ENCODE data around the gene CEP76. TPM values are rescaled to one million over a fixed set of nuclear protein-coding genes. Genes with fewer than 3 reads are reported as not detected.

CEP76 gene
- polyA plus RNA-seq, 1 of the 3 experiments (the other 2 are of a cell fraction): 6.4 TPM

DNA sequence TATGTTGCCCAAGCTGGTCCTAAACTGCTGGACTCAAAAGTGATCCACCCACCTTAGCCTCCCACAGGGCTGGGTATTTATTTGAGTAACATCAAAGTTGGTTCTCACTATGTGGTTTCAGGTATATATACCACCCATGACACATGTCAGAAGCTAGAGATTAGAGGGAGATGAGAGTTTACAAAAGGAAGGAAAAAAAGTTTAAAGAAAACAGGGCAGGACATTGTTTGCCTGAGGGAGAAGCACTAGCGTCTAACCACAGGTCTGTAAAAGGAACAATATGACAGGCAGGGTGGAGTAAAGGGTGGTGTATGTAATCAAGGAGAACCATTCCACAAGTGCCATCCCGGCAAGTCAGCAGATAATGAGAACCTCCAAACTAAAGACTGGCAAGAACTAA lies 8.5 kb downstream of the CEP76 start:
- no peak overlapping the region for H3K4me2 ChIP-seq
- TF ChIP-seq SIN3A (IDR thresholded peaks at IDR 0.05; ENCODE audit: borderline replicate concordance, low read depth, low read length) (no peak), TAF1 (IDR thresholded peaks at IDR 0.05; ENCODE audit: borderline replicate concordance, low read depth, low read length) (no peak), YY1 (IDR thresholded peaks at IDR 0.05; ENCODE audit: low read depth) (no peak), FOXJ3 (CRISPR knock-in tag; IDR thresholded peaks at IDR 0.05) (no peak), FOSL2 (IDR thresholded peaks at IDR 0.05; ENCODE audit: borderline replicate concordance, low read depth) (no peak), EP300 (IDR thresholded peaks at IDR 0.05; ENCODE audit: borderline replicate concordance in 1 of 2, low read depth in 1 of 2, low read length in 1 of 2) (no peak), REST (IDR thresholded peaks at IDR 0.05; ENCODE audit: low read depth, low read length) (no peak), TCF12 (IDR thresholded peaks at IDR 0.05) (no peak), RXRA (IDR thresholded peaks at IDR 0.05; ENCODE audit: borderline replicate concordance, low read depth) (no peak), TEAD4 (IDR thresholded peaks at IDR 0.05; ENCODE audit: borderline replicate concordance, insufficient read depth) (no peak)
- TF ChIP-seq, protein P1, sequence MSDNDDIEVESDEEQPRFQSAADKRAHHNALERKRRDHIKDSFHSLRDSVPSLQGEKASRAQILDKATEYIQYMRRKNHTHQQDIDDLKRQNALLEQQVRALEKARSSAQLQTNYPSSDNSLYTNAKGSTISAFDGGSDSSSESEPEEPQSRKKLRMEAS (IDR thresholded peaks at IDR 0.05; ENCODE audit: low read depth): no peak
- no peak for DNase-seq
- H3K9me2 ChIP-seq: no peaks in the 10 kb centered on the region
- H3F3A ChIP-seq (replicated peaks; ENCODE audit: insufficient read depth): peaks cover 3% of the 10 kb centered on the region
- 72% methylated on average over 2 of the region's 2 CpGs for WGBS (ENCODE audit: low lambda C conversion rate)
- H3K9ac ChIP-seq: no peak overlapping the region
- ChIA-PET POLR2A (no interaction called here), CTCF (interaction anchor here (0.7 to 1.7 kb wide), 3 partner anchors 8 to 241 kb away, joined by 3 read pairs; partner anchors contain the start of gene CEP76)
- H2AFZ ChIP-seq (ENCODE audit: low read depth): no peak overlapping the region
- no peak overlapping the region for H3K4me3 ChIP-seq (ENCODE audit: low read depth in 2 of 2, low read length in 1 of 2)
- H3K4me1 ChIP-seq (ENCODE audit: control insufficient read depth in 1 of 2, insufficient read depth in 2 of 2, low read depth in 1 of 2, low read length in 1 of 2): no peaks in the 10 kb centered on the region
- no peaks in the 10 kb centered on the region for H3K79me2 ChIP-seq (ENCODE audit: insufficient read depth)
- H3K9me3 ChIP-seq: no peaks in the 10 kb centered on the region
- no peaks in the 10 kb centered on the region for H4K20me1 ChIP-seq (ENCODE audit: insufficient read depth)
- H3K27me3 ChIP-seq (ENCODE audit: insufficient read depth): no peaks in the 10 kb centered on the region
- H3K27ac ChIP-seq (ENCODE audit: low read depth in 2 of 2, low read length in 1 of 2): no peak overlapping the region
- peaks cover 22 to 40% of the 10 kb centered on the region in 2 experiments for H3K36me3 ChIP-seq (replicated peaks in 1 of 2; ENCODE audit: control insufficient read depth in 1 of 2, insufficient read depth in 2 of 2, low read length in 1 of 2)

- no peak overlapping the region for H3K9ac ChIP-seq
- H4K20me1 ChIP-seq (ENCODE audit: insufficient read depth): no peaks in the 10 kb centered on the region
- H3K79me2 ChIP-seq (ENCODE audit: insufficient read depth): no peaks in the 10 kb centered on the region
- no peaks in the 10 kb centered on the region for H3K4me1 ChIP-seq (ENCODE audit: control insufficient read depth in 1 of 2, insufficient read depth in 2 of 2, low read depth in 1 of 2, low read length in 1 of 2)
- H3K9me3 ChIP-seq: no peaks in the 10 kb centered on the region
- H3F3A ChIP-seq (replicated peaks; ENCODE audit: insufficient read depth): no peaks in the 10 kb centered on the region
- H3K27me3 ChIP-seq (ENCODE audit: insufficient read depth): no peaks in the 10 kb centered on the region
- H2AFZ ChIP-seq (ENCODE audit: low read depth): no peak overlapping the region
- TF ChIP-seq, protein P2, sequence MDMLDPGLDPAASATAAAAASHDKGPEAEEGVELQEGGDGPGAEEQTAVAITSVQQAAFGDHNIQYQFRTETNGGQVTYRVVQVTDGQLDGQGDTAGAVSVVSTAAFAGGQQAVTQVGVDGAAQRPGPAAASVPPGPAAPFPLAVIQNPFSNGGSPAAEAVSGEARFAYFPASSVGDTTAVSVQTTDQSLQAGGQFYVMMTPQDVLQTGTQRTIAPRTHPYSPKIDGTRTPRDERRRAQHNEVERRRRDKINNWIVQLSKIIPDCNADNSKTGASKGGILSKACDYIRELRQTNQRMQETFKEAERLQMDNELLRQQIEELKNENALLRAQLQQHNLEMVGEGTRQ (IDR thresholded peaks at IDR 0.05; ENCODE audit: borderline replicate concordance, low read depth, low read length): no peak
- no peak for TF ChIP-seq POLR2AphosphoS5 (IDR thresholded peaks at IDR 0.05; ENCODE audit: low read depth, low read length)
- 93% methylated on average over 9 of the region's 9 CpGs for WGBS (ENCODE audit: low lambda C conversion rate)
- H3K4me2 ChIP-seq: no peak overlapping the region
- H3K9me2 ChIP-seq: no peaks in the 10 kb centered on the region
- CTCF ChIA-PET: interaction anchor here (1.3 to 1.8 kb wide), 3 partner anchors 10 to 300 kb away, joined by 3 to 7 read pairs (median 3); partner anchors contain the start of gene CEP76
- no peak overlapping the region for H3K4me3 ChIP-seq (ENCODE audit: low read depth in 2 of 2, low read length in 1 of 2)
- no peak overlapping the region for H3K27ac ChIP-seq (ENCODE audit: low read depth in 2 of 2, low read length in 1 of 2)
- POLR2A ChIA-PET: no interaction called here
- DNase-seq: no peak
- peaks cover 8 to 25% of the 10 kb centered on the region in 2 experiments for H3K36me3 ChIP-seq (replicated peaks in 1 of 2; ENCODE audit: control insufficient read depth in 1 of 2, insufficient read depth in 2 of 2, low read length in 1 of 2)
Measured at GRCh38 chr18:12692206-12692605, 10.3 kb downstream of the CEP76 start.
